Stimulated activated CD8-positive, alpha-beta memory T cell treated with anti-CD3 and anti-CD28 coated beads, Interleukin-15, amount 100 ng/mL, for 4 hours (primary cell): ENCODE results near the gene TFG.

Experiments used
- DNase-seq, 2 donors: peaks; one replicate each; pipeline ENCODE4 v3.0.0-alpha.2; 2020; ENCODE audit warnings: low read depth in 2 of 2

Gene TFG

DNA sequence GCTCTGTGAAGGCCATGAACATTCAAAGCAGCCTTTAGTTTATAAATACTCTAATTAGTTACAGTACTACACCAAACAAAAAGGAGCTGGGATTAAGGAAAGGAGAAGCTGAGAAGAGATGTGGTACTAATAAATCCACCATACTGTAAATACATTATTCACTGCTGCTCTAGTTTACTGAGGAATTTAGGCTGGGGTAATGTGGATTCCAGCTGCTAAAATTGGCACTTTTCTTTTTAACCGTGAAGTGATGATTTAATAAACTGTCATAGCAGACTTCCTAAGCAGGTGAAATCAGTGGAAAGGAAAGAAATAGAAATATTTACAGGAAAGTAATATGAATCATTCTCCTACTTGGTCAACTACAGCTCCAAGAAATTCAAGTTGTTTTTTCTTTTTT is 88.7 kb downstream of the TFG start:
- DNase-seq = no peak
